ENCODE results near the gene PURA.

The PURA gene

DNA sequence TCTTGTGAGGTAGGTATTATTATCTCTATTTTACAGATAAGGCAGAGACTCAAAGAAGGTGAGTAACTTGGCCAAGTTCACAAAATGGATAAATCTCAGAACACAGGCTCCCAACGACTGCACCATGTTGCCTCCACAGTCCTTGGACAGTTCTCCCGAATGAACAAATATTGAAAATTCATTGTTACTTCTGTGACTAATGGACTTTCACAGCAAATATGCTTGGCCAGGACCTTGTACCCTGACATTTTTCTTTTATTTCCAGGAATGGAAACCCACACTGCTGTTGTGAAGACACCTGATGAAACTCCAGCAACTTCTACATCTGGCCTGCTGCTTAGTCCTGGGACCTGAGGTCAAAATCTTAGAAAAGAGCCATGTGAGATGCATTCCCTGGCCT, 58.6 kb downstream of the PURA start:
- in situ Hi-C loops (cut with HindIII; ENCODE audit: low pct_ligation_motif_present, low sequenced_read_pairs): no loop called here
- DNase-seq: no peak
- H3K36me3 ChIP-seq (replicated peaks): no peaks in the 10 kb centered on the region
- H3K27me3 ChIP-seq (replicated peaks): no peaks in the 10 kb centered on the region
- H3K27ac ChIP-seq: no peak overlapping the region
- TF ChIP-seq, protein P1, sequence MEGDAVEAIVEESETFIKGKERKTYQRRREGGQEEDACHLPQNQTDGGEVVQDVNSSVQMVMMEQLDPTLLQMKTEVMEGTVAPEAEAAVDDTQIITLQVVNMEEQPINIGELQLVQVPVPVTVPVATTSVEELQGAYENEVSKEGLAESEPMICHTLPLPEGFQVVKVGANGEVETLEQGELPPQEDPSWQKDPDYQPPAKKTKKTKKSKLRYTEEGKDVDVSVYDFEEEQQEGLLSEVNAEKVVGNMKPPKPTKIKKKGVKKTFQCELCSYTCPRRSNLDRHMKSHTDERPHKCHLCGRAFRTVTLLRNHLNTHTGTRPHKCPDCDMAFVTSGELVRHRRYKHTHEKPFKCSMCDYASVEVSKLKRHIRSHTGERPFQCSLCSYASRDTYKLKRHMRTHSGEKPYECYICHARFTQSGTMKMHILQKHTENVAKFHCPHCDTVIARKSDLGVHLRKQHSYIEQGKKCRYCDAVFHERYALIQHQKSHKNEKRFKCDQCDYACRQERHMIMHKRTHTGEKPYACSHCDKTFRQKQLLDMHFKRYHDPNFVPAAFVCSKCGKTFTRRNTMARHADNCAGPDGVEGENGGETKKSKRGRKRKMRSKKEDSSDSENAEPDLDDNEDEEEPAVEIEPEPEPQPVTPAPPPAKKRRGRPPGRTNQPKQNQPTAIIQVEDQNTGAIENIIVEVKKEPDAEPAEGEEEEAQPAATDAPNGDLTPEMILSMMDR (IDR thresholded peaks at IDR 0.05; ENCODE audit: low read depth, low read length, missing control alignments): no peak
- H3K4me3 ChIP-seq (ENCODE audit: low read depth, low read length): no peak overlapping the region

DNA sequence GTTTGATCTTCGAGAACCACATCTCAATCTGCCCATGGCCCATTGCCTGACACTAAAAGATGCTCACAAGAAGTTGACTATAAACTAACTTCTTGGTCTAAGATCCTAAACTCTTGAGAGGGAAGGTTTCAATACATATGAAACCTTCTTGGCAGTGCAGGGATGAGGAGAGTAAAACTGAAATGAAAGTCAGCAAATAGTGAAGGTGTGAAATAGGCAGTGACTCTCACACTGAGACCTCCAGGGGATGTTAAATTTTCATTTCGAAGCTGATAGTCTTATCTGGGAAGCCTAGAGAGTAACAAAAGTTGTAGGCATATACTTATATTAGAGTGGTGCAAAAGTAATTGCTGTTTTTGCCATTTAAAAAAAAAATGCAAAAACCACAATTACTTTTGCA, 60.1 kb downstream of the PURA start:
- in situ Hi-C loops (cut with HindIII; ENCODE audit: low pct_ligation_motif_present, low sequenced_read_pairs): no loop called here
- no peaks in the 10 kb centered on the region for H3K36me3 ChIP-seq (replicated peaks)
- no peak for DNase-seq
- H3K27me3 ChIP-seq (replicated peaks): no peaks in the 10 kb centered on the region
- no peak overlapping the region for H3K4me3 ChIP-seq (ENCODE audit: low read depth, low read length)
- TF ChIP-seq, protein P1 (IDR thresholded peaks at IDR 0.05; ENCODE audit: low read depth, low read length, missing control alignments): no peak
- H3K27ac ChIP-seq: no peak overlapping the region

DNA sequence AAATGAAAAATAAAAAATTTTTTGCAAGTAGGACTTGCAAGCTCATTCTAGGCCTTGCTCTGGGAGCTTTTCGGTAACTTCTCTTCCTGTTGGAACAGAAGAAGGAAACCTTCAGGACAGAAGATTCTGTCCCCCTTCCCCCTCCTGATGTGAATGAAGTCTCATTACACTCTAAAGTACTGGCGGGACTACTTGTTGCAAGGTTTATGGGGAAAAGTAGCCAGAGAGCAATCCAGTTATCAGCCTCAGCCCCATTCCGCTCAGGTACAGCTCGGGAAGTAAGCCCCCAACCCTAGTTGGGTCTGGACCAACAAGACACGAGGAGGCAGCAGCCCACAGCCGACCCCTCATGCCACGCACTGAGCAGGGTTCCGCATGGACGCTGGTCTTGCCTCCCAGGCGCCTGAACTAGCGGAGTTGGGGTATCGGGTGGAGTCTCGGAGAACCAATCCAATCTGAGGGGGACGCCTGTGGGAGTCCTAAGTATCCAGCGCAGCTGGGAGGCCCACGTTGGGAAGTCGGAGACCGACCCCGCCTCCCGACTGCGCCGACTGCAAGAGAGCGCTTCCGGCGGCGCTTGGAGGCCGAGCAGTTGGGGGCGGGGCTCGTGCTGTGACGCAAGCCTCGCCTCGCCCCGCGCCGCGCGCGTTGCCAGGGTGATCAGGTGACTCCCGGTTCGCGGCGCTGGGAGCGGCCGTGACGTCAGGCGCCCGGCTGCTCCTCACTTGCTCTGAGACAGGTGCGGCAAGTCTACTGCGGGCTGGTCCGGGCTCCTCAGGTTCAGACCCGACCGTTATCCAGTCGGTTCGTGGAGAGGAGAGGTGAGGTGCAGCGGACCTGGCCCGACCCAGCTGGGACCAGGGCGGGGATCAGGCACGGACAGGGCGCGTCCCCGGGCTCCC, 60.8 kb downstream of the PURA start, which contains the start of gene CYSTM1:
TSS of gene CYSTM1 (plus strand) at position 724 of the 902 bp plus-strand sequence. CDS start 19,278 bp downstream, outside the sequence.
- peak within 1 kb of the TSS; percentile 68 for H3K27ac ChIP-seq
- TF ChIP-seq, protein P1 (IDR thresholded peaks at IDR 0.05; ENCODE audit: low read depth, low read length, missing control alignments): no peak
- peak within 1 kb of the TSS; percentile 80 for H3K4me3 ChIP-seq (ENCODE audit: low read depth, low read length)
- no peaks in the 10 kb centered on the region for H3K36me3 ChIP-seq (replicated peaks)
- no peaks in the 10 kb centered on the region for H3K27me3 ChIP-seq (replicated peaks)
- DNase-seq: peak; percentile 91
- in situ Hi-C loops (cut with HindIII; ENCODE audit: low pct_ligation_motif_present, low sequenced_read_pairs): no loop called here

Measured in brain microvascular endothelial cell (primary cell).